Lung (tissue), 12 donors: ENCODE data around the gene PFDN2. TPM values are rescaled to one million over a fixed set of nuclear protein-coding genes. Genes with fewer than 3 reads are reported as not detected.

Source experiments
- ATAC-seq: fragments of 200-7000 bp; cut with Tn5 transposase; one replicate; pipeline ENCODE4 v1.9.1; 2020; ENCODE audit warnings: moderate number of reproducible peaks; ENCODE audit not compliant: insufficient read depth, low FRiP score
- DNase-seq, 3 donors: peaks; one replicate each; pipeline ENCODE4 v3.0.0-alpha.2; 2013 to 2017
- H3K27ac ChIP-seq, 2 donors: one replicate each; pipeline ENCODE4 v1.5.1; 2013; ENCODE audit warnings: mild to moderate bottlenecking in 2 of 2, moderate library complexity in 2 of 2, control low read depth in 1 of 2, inconsistent platforms in 1 of 2, low read depth in 1 of 2, low read length in 1 of 2
- H3K27me3 ChIP-seq, 3 donors: one replicate each; pipeline ENCODE4 v1.5.1; 2013; ENCODE audit warnings: low read length in 2 of 3; ENCODE audit not compliant: control insufficient read depth in 3 of 3, insufficient read depth in 3 of 3
- H3K36me3 ChIP-seq, 4 donors: one replicate each; pipeline ENCODE4 v1.5.1; 2013; ENCODE audit warnings: low read length in 4 of 4, mild to moderate bottlenecking in 1 of 4, moderate library complexity in 1 of 4; ENCODE audit not compliant: control insufficient read depth in 4 of 4, insufficient read depth in 4 of 4
- H3K4me1 ChIP-seq, 5 donors: one replicate each; pipeline ENCODE4 v1.5.1; 2013; ENCODE audit warnings: low read length in 5 of 5, mild to moderate bottlenecking in 2 of 5, moderate library complexity in 1 of 5; ENCODE audit not compliant: control insufficient read depth in 5 of 5, insufficient read depth in 5 of 5
- H3K4me3 ChIP-seq: one replicate; pipeline ENCODE4 v1.5.1; 2013; ENCODE audit warnings: mild to moderate bottlenecking, control low read depth, moderate library complexity
- H3K9ac ChIP-seq, 2 donors: one replicate each; pipeline ENCODE4 v1.5.1; 2013; ENCODE audit warnings: low read length in 2 of 2, control low read depth in 1 of 2; ENCODE audit not compliant: insufficient read depth in 1 of 2
- H3K9me3 ChIP-seq, 4 donors: one replicate each; pipeline ENCODE4 v1.5.1; 2013; ENCODE audit warnings: low read length in 3 of 4, mild to moderate bottlenecking in 1 of 4, moderate library complexity in 1 of 4; ENCODE audit not compliant: control insufficient read depth in 4 of 4, insufficient read depth in 3 of 4
- WGBS, 2 donors: extraction: QIAGEN DNeasy Blood & Tissue Kit; methylation state at CpG; one replicate each; pipeline ENCODE4 v1.1.7; 2013; 5-methylcytosine and 5-hydroxymethylcytosine counted together
- polyA plus RNA-seq, 2 donors: library from polyadenylated mRNA; stranded (reverse); fragments of 200-250 nt; gene quantifications; one replicate each; pipeline ENCODE4 v1.2.1, GENCODE V29; 2013
- total RNA-seq, 2 donors: library from RNA; depleted of rRNA in 1 of 2; stranded (reverse); fragments of >200 nt in 1 of 2; gene quantifications; one replicate each; pipeline ENCODE4 v1.2.1, GENCODE V29; 2014 to 2021
- TF ChIP-seq, protein P1 (sequence below): IDR thresholded peaks from 2 replicates; pipeline ENCODE4 v1.5.1; 2012; ENCODE audit warnings: mild to moderate bottlenecking; ENCODE audit errors: control extremely low read depth, extremely low read depth
- donor health status: control.
- donor health status: control.
- donor health status: Bipolar disorder and iron deficiency.
- donor health status: healthy.
- donor health status: DM: yes; HTN: yes; CAD: no.

Gene PFDN2
- total and polyA plus RNA-seq, 4 donors = 21.5 to 324 (median 93.5) TPM

DNA sequence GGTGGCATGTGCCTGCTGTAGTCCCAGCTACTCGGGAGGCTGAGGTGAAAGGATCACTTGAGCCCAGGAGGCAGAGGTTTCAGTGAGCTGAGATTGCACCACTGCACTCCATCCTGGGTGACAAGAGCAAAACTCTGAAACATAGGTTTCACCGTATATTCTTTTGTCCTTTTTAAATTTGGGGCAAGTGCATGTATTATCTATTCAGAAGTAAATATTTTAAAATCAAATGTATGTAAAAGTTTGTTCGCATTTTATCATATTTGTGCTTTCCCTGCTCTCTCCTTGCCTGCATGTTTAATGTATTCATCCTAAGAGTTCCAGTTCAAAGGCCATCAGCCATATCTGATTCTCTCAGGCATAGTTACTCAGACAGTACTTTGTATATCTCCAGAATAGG, 28.0 kb upstream of the PFDN2 start:
- TF ChIP-seq, protein P1, sequence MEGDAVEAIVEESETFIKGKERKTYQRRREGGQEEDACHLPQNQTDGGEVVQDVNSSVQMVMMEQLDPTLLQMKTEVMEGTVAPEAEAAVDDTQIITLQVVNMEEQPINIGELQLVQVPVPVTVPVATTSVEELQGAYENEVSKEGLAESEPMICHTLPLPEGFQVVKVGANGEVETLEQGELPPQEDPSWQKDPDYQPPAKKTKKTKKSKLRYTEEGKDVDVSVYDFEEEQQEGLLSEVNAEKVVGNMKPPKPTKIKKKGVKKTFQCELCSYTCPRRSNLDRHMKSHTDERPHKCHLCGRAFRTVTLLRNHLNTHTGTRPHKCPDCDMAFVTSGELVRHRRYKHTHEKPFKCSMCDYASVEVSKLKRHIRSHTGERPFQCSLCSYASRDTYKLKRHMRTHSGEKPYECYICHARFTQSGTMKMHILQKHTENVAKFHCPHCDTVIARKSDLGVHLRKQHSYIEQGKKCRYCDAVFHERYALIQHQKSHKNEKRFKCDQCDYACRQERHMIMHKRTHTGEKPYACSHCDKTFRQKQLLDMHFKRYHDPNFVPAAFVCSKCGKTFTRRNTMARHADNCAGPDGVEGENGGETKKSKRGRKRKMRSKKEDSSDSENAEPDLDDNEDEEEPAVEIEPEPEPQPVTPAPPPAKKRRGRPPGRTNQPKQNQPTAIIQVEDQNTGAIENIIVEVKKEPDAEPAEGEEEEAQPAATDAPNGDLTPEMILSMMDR = no peak
- H3K9ac ChIP-seq = no peak overlapping the region
- H3K4me1 ChIP-seq = no peaks in the 10 kb centered on the region
- ATAC-seq (no peak), DNase-seq (no peak)
- no peaks in the 10 kb centered on the region for H3K27me3 ChIP-seq
- no peak overlapping the region for H3K27ac ChIP-seq
- no peak overlapping the region for H3K4me3 ChIP-seq
- no peaks in the 10 kb centered on the region for H3K36me3 ChIP-seq
- 82 to 93% methylated on average over 3 of the region's 3 CpGs for WGBS, 2 donors
- H3K9me3 ChIP-seq = no peaks in the 10 kb centered on the region

DNA sequence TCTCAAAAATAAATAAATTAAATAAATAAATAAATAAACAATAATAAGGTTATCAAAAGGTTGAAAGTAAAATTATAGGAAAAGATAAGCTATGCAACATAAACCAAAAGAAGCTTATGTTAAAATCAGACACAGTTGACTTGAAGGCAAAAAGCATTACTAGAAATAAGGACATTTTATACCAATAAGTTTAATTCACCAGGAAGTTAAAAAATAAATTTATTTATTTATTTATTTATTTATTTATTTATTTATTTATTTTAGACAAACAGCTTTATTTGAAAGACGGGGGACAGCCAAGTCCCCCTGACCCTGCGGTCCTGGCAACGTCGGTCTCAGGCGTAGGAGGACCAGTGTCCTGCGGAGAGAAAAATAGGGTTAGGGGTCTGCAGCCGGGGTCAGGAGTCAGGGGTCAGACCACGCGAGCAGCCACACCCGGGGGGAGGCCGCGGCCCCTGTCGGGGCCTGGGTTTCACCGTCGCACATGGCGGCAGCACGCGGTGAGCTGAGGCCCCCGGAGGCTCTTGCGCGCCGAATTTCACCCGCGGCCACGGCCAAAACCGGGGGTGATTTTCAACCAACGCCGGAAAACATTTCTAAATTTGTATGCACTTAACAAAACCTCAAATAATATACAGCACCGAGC, 23.0 kb upstream of the PFDN2 start:
- Histone ChIP-seq H3K27me3 (no peaks in the 10 kb centered on the region), H3K36me3 (peaks cover 0 to 3% (median 0%) of the 10 kb centered on the region in 4 donors), H3K9ac (no peak overlapping the region), H3K4me1 (no peaks in the 10 kb centered on the region), H3K4me3 (no peak overlapping the region), H3K27ac (no peak overlapping the region), H3K9me3 (no peaks in the 10 kb centered on the region)
- WGBS, 2 donors = 96 to 97% methylated on average over 29 of the region's 29 CpGs
- TF ChIP-seq, protein P1 = no peak
- DNase-seq (no peak), ATAC-seq (no peak)

DNA sequence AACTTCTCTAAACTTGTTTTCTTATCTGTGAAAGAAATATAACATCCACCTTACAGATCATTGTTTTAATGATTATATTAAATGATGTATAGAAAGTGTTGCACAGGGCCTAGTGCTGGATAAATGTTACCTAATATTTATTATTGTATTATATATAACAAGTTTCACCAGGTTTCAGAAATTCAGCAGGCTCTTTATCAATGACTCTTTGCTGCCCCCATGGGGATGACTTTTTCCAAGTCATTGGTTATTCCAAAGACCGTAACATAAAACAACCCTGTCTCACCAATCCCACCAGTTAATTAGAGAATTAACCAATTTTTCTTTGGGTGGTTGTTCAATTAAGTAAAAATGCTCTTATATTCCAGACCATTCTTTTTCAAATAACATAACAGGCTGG, 21.9 kb upstream of the PFDN2 start:
- no peak for ATAC-seq
- no peaks in the 10 kb centered on the region for H3K4me1 ChIP-seq
- no peak overlapping the region for H3K27ac ChIP-seq
- H3K36me3 ChIP-seq = peaks cover 0 to 3% (median 0%) of the 10 kb centered on the region in 4 donors
- peak; percentile 52 to 76 (median 59) for DNase-seq
- no peak overlapping the region for H3K4me3 ChIP-seq
- TF ChIP-seq, protein P1 = peak; percentile 26
- no peaks in the 10 kb centered on the region for H3K9me3 ChIP-seq
- 33 to 39% methylated on average over 1 of the region's 1 CpG for WGBS, 2 donors
- no peaks in the 10 kb centered on the region for H3K27me3 ChIP-seq
- no peak overlapping the region for H3K9ac ChIP-seq

DNA sequence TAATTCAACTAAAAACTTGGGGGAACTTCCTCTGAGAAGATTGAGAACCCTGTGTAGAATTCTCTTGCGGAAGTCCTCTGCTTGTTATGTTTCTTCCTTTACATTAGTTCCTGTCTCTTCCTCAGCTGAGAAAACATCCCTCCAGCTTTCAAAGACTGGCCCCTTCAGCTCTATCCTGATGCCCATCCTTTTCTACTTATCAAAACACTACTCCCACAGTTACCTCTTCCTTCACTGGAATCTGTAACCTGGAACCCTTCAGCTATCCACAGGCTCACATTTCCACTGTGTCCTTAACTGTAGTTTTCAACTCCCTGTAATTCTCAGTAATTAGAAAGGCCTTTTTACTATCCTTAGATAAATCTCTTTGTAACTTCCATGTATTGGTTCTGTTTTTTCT, 20.6 kb upstream of the PFDN2 start:
- no peaks in the 10 kb centered on the region for H3K9me3 ChIP-seq
- DNase-seq = no peak
- H3K27ac ChIP-seq = no peak overlapping the region
- ATAC-seq = no peak
- 55 to 56% methylated on average over 1 of the region's 1 CpG for WGBS, 2 donors
- H3K9ac ChIP-seq = no peak overlapping the region
- no peak overlapping the region for H3K4me3 ChIP-seq
- H3K27me3 ChIP-seq = no peaks in the 10 kb centered on the region
- peaks cover 0 to 7% (median 5%) of the 10 kb centered on the region in 5 donors for H3K4me1 ChIP-seq
- H3K36me3 ChIP-seq = peaks cover 0 to 3% (median 0%) of the 10 kb centered on the region in 4 donors
- TF ChIP-seq, protein P1 = no peak
